KMS-11 (cell line): ENCODE results near the gene POT1.

Experiments
- H2AFZ ChIP-seq: fragments of 200-600 bp; sonication (generic); 2 replicates; pipeline ENCODE4 v1.6.1; 2016; ENCODE audit warnings: antibody characterized with exemption, mixed run types, low read depth
- H3K27ac ChIP-seq: fragments of 200-600 bp; sonication (generic); 2 replicates; pipeline ENCODE4 v1.6.1; 2016; ENCODE audit warnings: mild to moderate bottlenecking, mixed run types
- H3K27me3 ChIP-seq: fragments of 200-600 bp; sonication (generic); 2 replicates; pipeline ENCODE4 v1.6.1; 2017; ENCODE audit warnings: mild to moderate bottlenecking, low read depth, mixed run types, moderate library complexity; ENCODE audit not compliant: insufficient read depth
- H3K36me3 ChIP-seq: fragments of 200-600 bp; sonication (generic); 2 replicates; pipeline ENCODE4 v1.6.1; 2017; ENCODE audit warnings: mild to moderate bottlenecking, mixed run types; ENCODE audit not compliant: insufficient read depth
- H3K4me1 ChIP-seq: fragments of 200-600 bp; sonication (generic); 2 replicates; pipeline ENCODE4 v1.6.1; 2016; ENCODE audit warnings: mild to moderate bottlenecking, low read depth, mixed run types; ENCODE audit not compliant: poor library complexity, severe bottlenecking
- H3K4me2 ChIP-seq: fragments of 200-600 bp; sonication (generic); 2 replicates; pipeline ENCODE4 v1.7.0; 2016; ENCODE audit warnings: mild to moderate bottlenecking, mixed run types
- H3K4me3 ChIP-seq: fragments of 200-600 bp; sonication (generic); IDR thresholded peaks from 2 replicates; pipeline ENCODE4 v1.6.1; 2017; ENCODE audit warnings: low read depth, low read length, mixed read lengths; ENCODE audit not compliant: insufficient read depth
- H3K79me2 ChIP-seq: fragments of 200-600 bp; sonication (generic); 2 replicates; pipeline ENCODE4 v1.6.1; 2016; ENCODE audit warnings: low read depth, mixed run types; ENCODE audit not compliant: insufficient read depth
- H3K9ac ChIP-seq: fragments of 200-600 bp; sonication (generic); 2 replicates; pipeline ENCODE4 v1.6.1; 2016; ENCODE audit warnings: mild to moderate bottlenecking, mixed run types
- H4K20me1 ChIP-seq: fragments of 200-600 bp; sonication (generic); 2 replicates; pipeline ENCODE4 v1.6.1; 2016; ENCODE audit warnings: mild to moderate bottlenecking, mixed run types; ENCODE audit not compliant: insufficient read depth
- TF ChIP-seq, protein P1 (sequence below): fragments of 200-600 bp; sonication (generic); conservative IDR thresholded peaks from 2 replicates; pipeline ENCODE4 v1.6.1; 2017; ENCODE audit warnings: low read depth, mild to moderate bottlenecking, antibody characterized with exemption, low read length, moderate library complexity, mixed read lengths

The POT1 gene

DNA sequence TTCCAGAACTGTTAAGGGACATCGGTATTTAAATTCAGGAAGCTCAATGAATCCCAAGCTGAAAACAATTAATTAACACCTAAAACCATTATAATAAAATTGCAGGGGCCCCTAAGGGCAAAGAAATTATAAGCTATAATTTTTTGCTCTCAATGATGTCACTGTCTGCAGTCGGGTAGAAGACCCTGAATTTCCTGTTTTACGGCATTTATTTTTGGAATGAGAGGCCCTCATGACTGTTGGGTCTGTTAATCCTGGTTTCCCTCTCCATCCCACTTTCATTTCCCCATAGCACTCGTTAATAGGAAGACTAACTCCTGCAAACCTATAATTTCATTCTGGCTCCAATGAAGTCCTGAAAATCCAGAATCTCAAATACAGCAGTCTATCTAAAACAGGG, 138.2 kb downstream of the POT1 start:
- H3K27ac ChIP-seq, result no peak overlapping the region
- H3K9ac ChIP-seq, result no peak overlapping the region
- no peaks in the 10 kb centered on the region for H3K4me1 ChIP-seq
- no peaks in the 10 kb centered on the region for H4K20me1 ChIP-seq
- no peaks in the 10 kb centered on the region for H3K79me2 ChIP-seq
- no peak overlapping the region for H3K4me3 ChIP-seq
- no peaks in the 10 kb centered on the region for H3K27me3 ChIP-seq
- no peaks in the 10 kb centered on the region for H3K36me3 ChIP-seq
- H2AFZ ChIP-seq, result no peak overlapping the region
- TF ChIP-seq, protein P1, sequence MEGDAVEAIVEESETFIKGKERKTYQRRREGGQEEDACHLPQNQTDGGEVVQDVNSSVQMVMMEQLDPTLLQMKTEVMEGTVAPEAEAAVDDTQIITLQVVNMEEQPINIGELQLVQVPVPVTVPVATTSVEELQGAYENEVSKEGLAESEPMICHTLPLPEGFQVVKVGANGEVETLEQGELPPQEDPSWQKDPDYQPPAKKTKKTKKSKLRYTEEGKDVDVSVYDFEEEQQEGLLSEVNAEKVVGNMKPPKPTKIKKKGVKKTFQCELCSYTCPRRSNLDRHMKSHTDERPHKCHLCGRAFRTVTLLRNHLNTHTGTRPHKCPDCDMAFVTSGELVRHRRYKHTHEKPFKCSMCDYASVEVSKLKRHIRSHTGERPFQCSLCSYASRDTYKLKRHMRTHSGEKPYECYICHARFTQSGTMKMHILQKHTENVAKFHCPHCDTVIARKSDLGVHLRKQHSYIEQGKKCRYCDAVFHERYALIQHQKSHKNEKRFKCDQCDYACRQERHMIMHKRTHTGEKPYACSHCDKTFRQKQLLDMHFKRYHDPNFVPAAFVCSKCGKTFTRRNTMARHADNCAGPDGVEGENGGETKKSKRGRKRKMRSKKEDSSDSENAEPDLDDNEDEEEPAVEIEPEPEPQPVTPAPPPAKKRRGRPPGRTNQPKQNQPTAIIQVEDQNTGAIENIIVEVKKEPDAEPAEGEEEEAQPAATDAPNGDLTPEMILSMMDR, result no peak
- no peak overlapping the region for H3K4me2 ChIP-seq

DNA sequence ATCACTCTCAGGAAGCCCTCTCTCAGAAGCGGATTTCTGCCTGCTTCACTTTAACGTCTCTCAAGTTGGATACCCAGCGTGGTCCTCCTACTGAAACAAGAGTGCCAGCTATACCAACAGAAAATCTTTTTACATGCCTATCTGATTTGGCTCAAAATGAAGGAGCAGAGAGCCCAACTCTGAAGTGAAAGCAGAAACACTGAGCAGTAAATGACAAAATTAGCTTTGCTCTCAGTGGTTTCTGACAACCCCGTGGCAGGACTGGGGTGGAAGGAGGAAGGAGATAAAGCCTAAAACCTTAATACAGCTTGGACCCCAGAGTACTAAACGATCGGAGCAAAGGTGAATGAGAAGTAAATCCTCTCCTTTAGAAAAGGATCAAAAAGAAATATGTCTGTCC, 139.0 kb downstream of the POT1 start:
- Histone ChIP-seq H3K27me3 (no peaks in the 10 kb centered on the region), H3K9ac (no peak overlapping the region), H2AFZ (no peak overlapping the region), H4K20me1 (no peaks in the 10 kb centered on the region), H3K79me2 (no peaks in the 10 kb centered on the region), H3K4me1 (no peaks in the 10 kb centered on the region), H3K4me2 (no peak overlapping the region), H3K27ac (no peak overlapping the region), H3K36me3 (no peaks in the 10 kb centered on the region), H3K4me3 (no peak overlapping the region)
- TF ChIP-seq, protein P1, result no peak

DNA sequence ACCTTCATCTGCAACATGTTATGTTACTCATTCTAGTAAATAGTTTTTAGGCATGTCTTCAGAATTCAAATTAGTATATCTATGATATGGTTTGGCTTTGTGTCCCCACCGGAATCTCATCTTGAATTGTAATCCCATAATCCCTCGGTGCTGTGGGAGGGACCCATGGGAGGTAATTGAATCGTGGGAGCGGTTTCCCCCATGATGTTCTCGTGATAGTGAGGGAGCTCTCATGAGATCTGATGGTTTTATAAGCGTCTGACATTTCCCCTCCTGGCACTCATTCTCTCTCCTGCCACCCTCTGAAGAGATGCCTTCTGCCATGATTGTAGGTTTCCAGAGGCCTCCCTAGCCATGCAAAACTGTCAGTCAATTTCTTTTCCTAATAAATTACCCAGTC, 143.6 kb downstream of the POT1 start:
- no peaks in the 10 kb centered on the region for H3K4me1 ChIP-seq
- no peaks in the 10 kb centered on the region for H4K20me1 ChIP-seq
- no peaks in the 10 kb centered on the region for H3K79me2 ChIP-seq
- H3K4me2 ChIP-seq, result no peak overlapping the region
- TF ChIP-seq, protein P1, result no peak
- no peaks in the 10 kb centered on the region for H3K27me3 ChIP-seq
- no peak overlapping the region for H3K4me3 ChIP-seq
- no peaks in the 10 kb centered on the region for H3K36me3 ChIP-seq
- H3K27ac ChIP-seq, result no peak overlapping the region
- no peak overlapping the region for H2AFZ ChIP-seq
- no peak overlapping the region for H3K9ac ChIP-seq

DNA sequence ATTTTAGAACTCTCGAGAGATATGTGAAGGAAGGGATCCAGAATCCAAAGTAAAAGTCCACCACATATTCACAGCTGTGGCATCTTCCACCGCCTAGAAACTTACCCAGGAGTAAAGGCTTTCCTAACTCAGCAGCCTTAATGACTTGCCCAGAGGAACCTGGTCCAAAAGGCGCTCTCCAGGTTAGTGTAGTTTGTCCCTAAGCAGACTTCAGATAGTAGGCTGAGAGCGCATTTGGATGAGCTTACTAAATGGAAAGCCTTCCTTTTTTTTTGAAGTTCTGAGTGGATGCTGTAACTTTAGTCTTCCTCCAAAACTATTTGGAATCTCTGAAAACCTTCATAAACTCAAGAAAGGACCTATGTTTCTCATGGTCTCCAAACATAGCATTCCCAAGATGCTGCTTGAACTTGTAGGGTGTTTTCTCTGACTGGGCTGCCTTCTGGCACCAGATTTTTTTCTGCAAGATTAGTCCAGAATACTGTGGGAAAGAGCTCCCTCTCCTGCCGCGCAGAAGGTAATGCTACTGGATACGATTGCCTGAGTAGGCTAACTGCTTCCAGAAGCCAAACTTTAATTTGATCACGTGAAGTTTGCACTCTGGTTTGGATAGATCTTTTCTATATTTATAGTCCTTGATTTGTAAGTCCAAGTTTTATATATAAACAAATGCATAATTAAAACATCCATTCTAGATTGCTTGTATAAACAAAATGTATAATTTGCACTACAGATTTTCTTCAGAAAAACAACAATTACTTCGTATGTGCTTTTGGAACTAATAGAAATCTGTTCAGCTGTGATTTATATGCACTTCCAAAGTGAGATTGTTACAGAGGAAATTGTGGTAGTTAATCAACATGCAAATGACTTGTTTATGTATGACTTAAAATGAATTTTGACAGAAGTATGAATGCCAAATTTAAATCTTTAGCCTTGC, 144.5 kb downstream of the POT1 start:
- Histone ChIP-seq H3K79me2 (no peaks in the 10 kb centered on the region), H2AFZ (no peak overlapping the region), H3K9ac (no peak overlapping the region), H3K4me3 (no peak overlapping the region), H3K4me1 (no peaks in the 10 kb centered on the region), H3K27me3 (no peaks in the 10 kb centered on the region), H3K4me2 (no peak overlapping the region), H4K20me1 (no peaks in the 10 kb centered on the region), H3K36me3 (no peaks in the 10 kb centered on the region), H3K27ac (no peak overlapping the region)
- TF ChIP-seq, protein P1, result peak; percentile 96
